NT2/D1 (cell line): ENCODE results near the gene GABBR2.

Experiments
- SUZ12 ChIP-seq: IDR thresholded peaks from 2 replicates; pipeline ENCODE4 v1.6.1; 2011; ENCODE audit not compliant: insufficient read length, insufficient read depth; ENCODE audit errors: extremely low read depth
- YY1 ChIP-seq: IDR thresholded peaks from 2 replicates; pipeline ENCODE4 v1.6.1; 2011; ENCODE audit not compliant: insufficient read length, insufficient read depth
- ZNF274 ChIP-seq: IDR thresholded peaks from 2 replicates; pipeline ENCODE4 v1.6.1; 2011; ENCODE audit warnings: mild to moderate bottlenecking, low read depth, low read length

DNA sequence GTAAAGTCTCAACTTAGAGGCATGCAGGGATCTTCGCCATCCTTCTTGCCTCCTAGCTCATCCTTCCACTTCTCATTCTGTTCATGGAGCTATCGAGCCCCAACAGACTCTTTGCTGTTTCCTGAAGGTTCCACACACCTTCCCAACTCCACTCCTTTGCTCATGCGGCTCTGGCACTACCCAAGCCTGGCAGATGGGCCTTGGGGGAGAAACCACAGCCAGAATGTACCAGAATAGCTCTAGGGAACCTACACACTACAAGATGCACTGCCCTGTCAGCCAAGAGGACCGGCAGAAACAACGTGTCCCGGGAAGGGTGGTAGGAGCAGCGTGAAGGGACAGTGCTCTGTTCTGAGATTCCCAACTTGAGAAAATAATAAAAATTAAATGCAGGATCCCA, 178.9 kb downstream of the GABBR2 start:
- no peak for TF ChIP-seq YY1
- no peak for TF ChIP-seq ZNF274
- TF ChIP-seq SUZ12 = no peak
